AG10803 (cell line): Measurements from ENCODE around the gene RPL28.

Experiments used
- DNase-seq: peaks from one replicate; pipeline ENCODE4 v3.0.0; 2010; ENCODE audit warnings: low read depth
- H3K4me3 ChIP-seq: 2 replicates; pipeline ENCODE4 v1.5.1; 2011; ENCODE audit warnings: mild to moderate bottlenecking, low read length, control low read depth
- TF ChIP-seq, protein P1 (sequence below): conservative IDR thresholded peaks from 2 replicates; pipeline ENCODE4 v1.5.1; 2011; ENCODE audit warnings: mild to moderate bottlenecking, low read length, control low read depth, inconsistent platforms

The RPL28 gene

DNA sequence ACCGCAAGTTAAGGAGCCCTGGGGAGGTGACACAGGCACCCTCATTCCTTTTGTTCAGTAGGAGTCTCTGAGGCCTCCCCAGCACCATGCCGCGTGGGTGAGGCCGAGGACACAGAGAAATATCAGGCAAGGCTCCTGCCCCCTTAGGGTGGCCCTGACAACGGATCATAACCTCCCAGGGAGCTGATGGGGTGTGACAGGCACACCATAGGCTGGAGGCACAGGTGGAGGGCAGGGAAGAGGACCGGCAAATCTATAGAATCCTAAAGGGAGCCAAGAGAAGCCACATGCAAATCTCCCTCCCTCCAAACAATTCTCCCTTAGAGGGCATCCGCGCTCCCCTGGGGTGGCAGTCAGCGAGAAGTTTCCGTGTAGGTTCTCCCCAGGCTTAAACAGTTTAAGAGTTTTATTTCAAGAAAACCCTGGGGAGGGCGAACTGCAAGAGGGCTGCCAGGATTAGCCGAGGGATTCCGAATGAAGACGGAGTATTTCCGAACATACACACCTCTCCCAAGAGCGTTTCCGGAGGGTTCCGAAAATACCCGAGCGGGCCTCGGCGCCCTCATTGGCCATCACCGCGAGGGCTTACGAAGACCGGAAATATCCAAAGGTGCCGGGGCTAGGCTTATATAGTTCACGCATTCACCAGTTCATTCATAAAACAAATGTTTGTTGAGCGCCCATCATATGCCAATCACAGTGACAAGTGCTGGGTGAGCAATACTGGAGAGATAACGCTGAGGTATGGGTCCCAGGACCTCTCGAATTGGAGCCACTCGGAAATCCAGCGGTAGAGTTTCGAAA, 610 bp upstream of the RPL28 start:
- peak overlapping the region; percentile 60 for H3K4me3 ChIP-seq
- TF ChIP-seq, protein P1, sequence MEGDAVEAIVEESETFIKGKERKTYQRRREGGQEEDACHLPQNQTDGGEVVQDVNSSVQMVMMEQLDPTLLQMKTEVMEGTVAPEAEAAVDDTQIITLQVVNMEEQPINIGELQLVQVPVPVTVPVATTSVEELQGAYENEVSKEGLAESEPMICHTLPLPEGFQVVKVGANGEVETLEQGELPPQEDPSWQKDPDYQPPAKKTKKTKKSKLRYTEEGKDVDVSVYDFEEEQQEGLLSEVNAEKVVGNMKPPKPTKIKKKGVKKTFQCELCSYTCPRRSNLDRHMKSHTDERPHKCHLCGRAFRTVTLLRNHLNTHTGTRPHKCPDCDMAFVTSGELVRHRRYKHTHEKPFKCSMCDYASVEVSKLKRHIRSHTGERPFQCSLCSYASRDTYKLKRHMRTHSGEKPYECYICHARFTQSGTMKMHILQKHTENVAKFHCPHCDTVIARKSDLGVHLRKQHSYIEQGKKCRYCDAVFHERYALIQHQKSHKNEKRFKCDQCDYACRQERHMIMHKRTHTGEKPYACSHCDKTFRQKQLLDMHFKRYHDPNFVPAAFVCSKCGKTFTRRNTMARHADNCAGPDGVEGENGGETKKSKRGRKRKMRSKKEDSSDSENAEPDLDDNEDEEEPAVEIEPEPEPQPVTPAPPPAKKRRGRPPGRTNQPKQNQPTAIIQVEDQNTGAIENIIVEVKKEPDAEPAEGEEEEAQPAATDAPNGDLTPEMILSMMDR: no peak
- DNase-seq: peak; percentile 93

DNA sequence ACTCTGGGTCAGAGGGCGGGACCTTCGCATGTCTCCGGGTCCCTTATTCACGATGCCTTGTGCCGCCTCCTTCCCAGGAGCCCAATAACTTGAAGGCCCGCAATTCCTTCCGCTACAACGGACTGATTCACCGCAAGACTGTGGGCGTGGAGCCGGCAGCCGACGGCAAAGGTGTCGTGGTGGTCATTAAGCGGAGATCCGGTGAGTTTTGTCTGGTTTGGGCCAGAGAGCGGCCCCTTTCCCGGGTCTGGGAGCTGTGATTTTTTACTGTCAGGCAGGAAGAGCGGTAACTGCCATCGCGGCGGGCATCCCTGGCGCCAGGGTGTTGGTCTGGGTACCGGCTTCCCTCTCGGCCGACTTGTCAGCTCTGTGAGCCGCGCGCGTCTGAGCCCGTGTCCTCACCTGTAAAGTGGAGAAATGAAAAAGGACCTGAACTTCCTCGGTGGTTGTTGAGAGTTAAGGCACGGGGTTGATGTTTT, 800 bp downstream of the RPL28 start:
- TF ChIP-seq, protein P1: no peak
- peak overlapping the region; percentile 98 for H3K4me3 ChIP-seq
- DNase-seq: no peak

DNA sequence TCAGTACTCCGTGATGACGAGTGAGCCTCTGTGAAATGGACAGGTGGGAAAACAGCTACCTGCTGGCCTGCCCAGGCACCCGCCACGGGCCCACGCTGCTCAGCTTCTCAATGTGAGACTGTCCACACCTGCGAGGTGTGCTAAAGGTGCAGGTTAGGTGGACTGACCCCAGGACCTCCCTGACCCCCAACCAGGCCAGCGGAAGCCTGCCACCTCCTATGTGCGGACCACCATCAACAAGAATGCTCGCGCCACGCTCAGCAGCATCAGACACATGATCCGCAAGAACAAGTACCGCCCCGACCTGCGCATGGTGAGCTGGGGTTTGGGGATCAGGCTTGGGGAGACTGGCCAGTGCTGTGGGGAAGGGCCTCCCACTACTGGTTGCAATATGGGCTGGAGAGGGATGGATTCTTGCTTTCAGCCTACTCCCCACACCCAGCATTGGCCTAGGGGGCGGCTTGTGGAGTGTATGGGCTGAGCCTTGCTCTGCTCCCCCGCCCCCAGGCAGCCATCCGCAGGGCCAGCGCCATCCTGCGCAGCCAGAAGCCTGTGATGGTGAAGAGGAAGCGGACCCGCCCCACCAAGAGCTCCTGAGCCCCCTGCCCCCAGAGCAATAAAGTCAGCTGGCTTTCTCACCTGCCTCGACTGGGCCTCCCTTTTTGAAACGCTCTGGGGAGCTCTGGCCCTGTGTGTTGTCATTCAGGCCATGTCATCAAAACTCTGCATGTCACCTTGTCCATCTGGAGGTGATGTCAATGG, 2.2 kb downstream of the RPL28 start:
- peak overlapping the region; percentile 98 for H3K4me3 ChIP-seq

DNA sequence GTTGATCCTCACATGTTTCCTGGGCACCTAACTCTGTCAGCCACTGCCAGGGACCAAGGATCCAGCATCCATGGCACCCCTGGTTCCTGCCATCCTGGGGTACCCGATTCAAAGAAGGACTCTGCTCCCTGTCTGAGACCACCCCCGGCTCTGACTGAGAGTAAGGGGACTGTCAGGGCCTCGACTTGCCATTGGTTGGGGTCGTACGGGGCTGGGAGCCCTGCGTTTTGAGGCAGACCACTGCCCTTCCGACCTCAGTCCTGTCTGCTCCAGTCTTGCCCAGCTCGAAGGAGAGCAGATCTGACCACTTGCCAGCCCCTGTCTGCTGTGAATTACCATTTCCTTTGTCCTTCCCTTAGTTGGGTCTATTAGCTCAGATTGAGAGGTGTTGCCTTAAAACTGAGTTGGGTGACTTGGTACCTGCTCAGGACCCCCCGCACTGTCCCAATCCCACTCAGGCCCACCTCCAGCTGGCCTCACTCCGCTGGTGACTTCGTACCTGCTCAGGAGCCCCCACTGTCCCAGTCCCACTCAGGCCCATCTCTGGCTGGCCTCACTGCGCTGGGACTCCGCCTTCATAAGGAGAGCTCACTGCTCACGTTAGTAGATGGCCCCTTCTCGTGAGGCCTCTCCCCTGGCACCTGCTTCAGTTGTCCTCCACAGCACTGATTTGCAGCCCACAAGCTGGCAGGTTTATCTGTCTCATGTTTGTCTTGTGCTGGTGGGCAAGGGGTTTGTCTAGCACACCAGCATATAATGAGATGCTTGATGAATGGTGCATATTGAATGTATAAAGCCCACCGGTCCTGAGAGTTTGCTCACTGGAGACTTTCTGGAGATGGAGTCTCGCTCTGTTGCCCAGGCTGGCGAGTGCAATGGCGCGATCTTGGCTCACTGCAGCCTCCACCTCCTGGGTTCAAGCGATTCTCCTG, 3.9 kb downstream of the RPL28 start:
- TF ChIP-seq, protein P1: no peak
- DNase-seq: no peak

More for the DNA sequence above, 2.2 kb downstream of the RPL28 start:
- TF ChIP-seq, protein P1: no peak
- no peak for DNase-seq

DNA sequence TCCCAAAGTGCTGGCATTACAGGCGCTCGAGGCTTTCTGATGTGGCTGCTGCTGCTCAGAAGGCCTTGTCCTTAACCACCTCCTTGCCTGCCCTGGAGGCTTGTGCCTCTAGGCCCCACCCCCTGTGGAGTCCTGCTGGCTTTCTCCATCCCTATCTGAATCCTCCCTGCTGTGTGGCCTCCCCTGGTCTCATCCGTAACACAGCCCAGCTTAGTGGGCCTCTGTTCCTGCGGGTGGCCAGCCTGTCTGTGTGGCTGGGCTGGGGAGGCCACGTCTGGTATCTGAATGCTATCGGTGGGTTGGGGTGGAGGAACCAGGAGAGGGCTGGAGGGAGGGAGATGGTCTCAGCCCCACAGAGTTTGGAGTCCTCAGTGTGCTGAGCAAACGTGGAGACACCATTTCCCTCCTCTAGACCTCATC, 4.7 kb downstream of the RPL28 start:
- TF ChIP-seq, protein P1: no peak
- no peak for DNase-seq
- H3K4me3 ChIP-seq: no peak overlapping the region

More for the DNA sequence above, 3.9 kb downstream of the RPL28 start:
- H3K4me3 ChIP-seq: no peak overlapping the region

DNA sequence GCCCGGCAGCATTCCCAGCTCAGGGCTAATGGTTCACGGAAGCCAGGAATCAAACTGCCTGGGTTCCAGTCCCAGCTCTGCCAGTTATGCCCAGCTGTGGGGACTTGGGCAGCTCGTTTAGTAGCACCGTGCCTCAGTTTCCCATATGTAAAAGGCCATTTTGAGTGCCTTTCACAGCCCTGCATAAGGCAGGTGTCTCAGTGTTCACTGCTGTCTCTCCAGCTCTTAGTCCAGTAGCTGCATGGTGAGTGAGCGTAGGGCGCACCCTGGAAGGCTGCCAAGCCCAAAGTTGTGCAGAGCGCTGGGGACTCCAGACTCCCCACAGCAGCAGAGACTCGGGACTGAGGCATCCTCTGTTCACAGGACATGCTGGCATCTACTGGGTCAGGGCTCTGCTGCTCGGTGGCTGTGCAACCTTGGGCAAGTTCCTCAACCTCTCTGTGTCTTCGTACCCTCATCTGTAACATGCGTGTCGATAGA, 5.5 kb downstream of the RPL28 start:
- no peak for DNase-seq
- TF ChIP-seq, protein P1: no peak
- no peak overlapping the region for H3K4me3 ChIP-seq
